ENCODE results near the gene LRRN2. TPM values are rescaled to one million over a fixed set of nuclear protein-coding genes. Genes with fewer than 3 reads are reported as not detected.

LRRN2 gene
- total and polyA plus RNA-seq, 9 of the 15 experiments (the other 6 are each of a cell fraction or from before 2014, with no cell fraction given), result 0.05 TPM; not detected in 8

- TF ChIP-seq ZNF740 (CRISPR knock-in tag; IDR thresholded peaks at IDR 0.05) (no peak), ZNF740 (tag; IDR thresholded peaks at IDR 0.05) (no peak), SMARCA5 (IDR thresholded peaks at IDR 0.05) (peak; percentile 97), SAFB (IDR thresholded peaks at IDR 0.05; ENCODE audit: borderline replicate concordance, low read depth, low read length) (no peak), RB1 (IDR thresholded peaks at IDR 0.05; ENCODE audit: low read depth) (0 out of 2 replicates have a peak, but pooled peaks have one; percentile 23), MEIS2 (IDR thresholded peaks at IDR 0.05; ENCODE audit: partially characterized antibody) (peak; percentile 97), ZMIZ1 (IDR thresholded peaks at IDR 0.05; ENCODE audit: low read depth in 2 of 2, low read length in 2 of 2) (0 out of 4 replicates have a peak, but pooled peaks of 1 of the 2 experiments have one; percentile 60), ZBTB40 (IDR thresholded peaks at IDR 0.05) (0 out of 2 replicates have a peak, but pooled peaks have one; percentile 23), ZBTB40 (CRISPR knock-in tag; IDR thresholded peaks at IDR 0.05) (no peak), MNT (conservative IDR thresholded peaks at IDR 0.05) (peak; percentile 38 to 56; a peak in 3 of 4 replicates), SIX5 (IDR thresholded peaks at IDR 0.05; ENCODE audit: borderline replicate concordance in 1 of 2, insufficient read depth in 1 of 2, low read depth in 1 of 2, low read length in 2 of 2) (no peak)
Measured at GRCh38 chr1:204704794-204705492, 19.4 kb upstream of the LRRN2 start (continued).

Measured in K562 (cell line).